PFSK-1 (cell line): ENCODE results near the gene CBL.

Source experiments
- FOXP2 ChIP-seq: optimal IDR thresholded peaks from 2 replicates; pipeline ENCODE3; 2011; ENCODE audit warnings: borderline replicate concordance, control low read depth, inconsistent platforms; ENCODE audit not compliant: insufficient read depth; ENCODE audit errors: extremely low read length, extremely low read depth
- POLR2AphosphoS5 ChIP-seq: IDR thresholded peaks from 2 replicates; pipeline ENCODE4 v1.6.1; 2012; ENCODE audit warnings: low read depth, mild to moderate bottlenecking, control low read depth, low read length, moderate library complexity
- SIN3A ChIP-seq: IDR thresholded peaks from 2 replicates; pipeline ENCODE4 v1.6.1; 2012; ENCODE audit warnings: mild to moderate bottlenecking, low read length, moderate library complexity, borderline replicate concordance; ENCODE audit not compliant: insufficient read depth
- TAF1 ChIP-seq: IDR thresholded peaks from 2 replicates; pipeline ENCODE4 v1.6.1; 2012; ENCODE audit warnings: low read length, control low read depth, borderline replicate concordance; ENCODE audit not compliant: insufficient read depth
- TF ChIP-seq, protein P1 (sequence below), 2 experiments: IDR thresholded peaks; 2 replicates each; pipeline versions ENCODE4 v1.6.1 to v1.8.0; 2011 to 2012; ENCODE audit warnings: low read depth in 2 of 2, low read length in 2 of 2, control low read depth in 1 of 2, inconsistent platforms in 1 of 2, mild to moderate bottlenecking in 1 of 2, moderate library complexity in 1 of 2; ENCODE audit not compliant: insufficient read depth in 1 of 2

Gene CBL

GRCh38 chr11:119344291-119345010 is 138.3 kb downstream of the CBL start:
- no peak for TF ChIP-seq TAF1

- TF ChIP-seq, protein P1, sequence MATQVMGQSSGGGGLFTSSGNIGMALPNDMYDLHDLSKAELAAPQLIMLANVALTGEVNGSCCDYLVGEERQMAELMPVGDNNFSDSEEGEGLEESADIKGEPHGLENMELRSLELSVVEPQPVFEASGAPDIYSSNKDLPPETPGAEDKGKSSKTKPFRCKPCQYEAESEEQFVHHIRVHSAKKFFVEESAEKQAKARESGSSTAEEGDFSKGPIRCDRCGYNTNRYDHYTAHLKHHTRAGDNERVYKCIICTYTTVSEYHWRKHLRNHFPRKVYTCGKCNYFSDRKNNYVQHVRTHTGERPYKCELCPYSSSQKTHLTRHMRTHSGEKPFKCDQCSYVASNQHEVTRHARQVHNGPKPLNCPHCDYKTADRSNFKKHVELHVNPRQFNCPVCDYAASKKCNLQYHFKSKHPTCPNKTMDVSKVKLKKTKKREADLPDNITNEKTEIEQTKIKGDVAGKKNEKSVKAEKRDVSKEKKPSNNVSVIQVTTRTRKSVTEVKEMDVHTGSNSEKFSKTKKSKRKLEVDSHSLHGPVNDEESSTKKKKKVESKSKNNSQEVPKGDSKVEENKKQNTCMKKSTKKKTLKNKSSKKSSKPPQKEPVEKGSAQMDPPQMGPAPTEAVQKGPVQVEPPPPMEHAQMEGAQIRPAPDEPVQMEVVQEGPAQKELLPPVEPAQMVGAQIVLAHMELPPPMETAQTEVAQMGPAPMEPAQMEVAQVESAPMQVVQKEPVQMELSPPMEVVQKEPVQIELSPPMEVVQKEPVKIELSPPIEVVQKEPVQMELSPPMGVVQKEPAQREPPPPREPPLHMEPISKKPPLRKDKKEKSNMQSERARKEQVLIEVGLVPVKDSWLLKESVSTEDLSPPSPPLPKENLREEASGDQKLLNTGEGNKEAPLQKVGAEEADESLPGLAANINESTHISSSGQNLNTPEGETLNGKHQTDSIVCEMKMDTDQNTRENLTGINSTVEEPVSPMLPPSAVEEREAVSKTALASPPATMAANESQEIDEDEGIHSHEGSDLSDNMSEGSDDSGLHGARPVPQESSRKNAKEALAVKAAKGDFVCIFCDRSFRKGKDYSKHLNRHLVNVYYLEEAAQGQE (IDR thresholded peaks at IDR 0.05; ENCODE audit: insufficient read depth in 1 of 2, low read depth in 2 of 2, low read length in 2 of 2): no peak
- no peak for TF ChIP-seq POLR2AphosphoS5
These were observed 139.5 kb downstream of the CBL start for GRCh38 chr11:119345685-119346084.

DNA sequence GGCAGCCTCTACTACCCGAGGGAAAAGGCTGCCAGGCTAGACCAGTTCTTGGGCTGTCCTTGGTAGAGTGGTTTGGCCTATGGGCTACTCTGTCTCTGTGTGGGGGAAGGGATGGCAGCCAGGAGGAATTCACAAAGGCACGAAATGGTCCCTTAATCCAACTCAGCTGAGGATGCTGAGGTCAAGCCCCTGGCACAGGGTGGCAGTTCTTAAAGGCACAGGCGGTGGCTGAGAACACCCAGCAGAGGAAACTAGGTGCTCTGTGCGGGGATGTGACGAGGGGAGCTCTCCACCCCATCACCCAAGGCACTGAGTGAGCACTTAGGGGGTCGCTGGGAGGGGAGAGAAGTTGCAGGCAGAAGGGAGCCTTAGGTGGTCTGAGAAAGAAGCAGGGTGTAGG is 140.5 kb downstream of the CBL start, which contains the start of gene MFRP:
TSS of gene MFRP (minus strand) at position 101 of the 400 bp plus-strand sequence. CDS start 192 bp downstream, outside the sequence.
- TF ChIP-seq TAF1: no peak
- no peak for TF ChIP-seq FOXP2
- TF ChIP-seq, protein P1 (IDR thresholded peaks at IDR 0.05; ENCODE audit: insufficient read depth in 1 of 2, low read depth in 2 of 2, low read length in 2 of 2): no peak
- TF ChIP-seq SIN3A: no peak
- TF ChIP-seq POLR2AphosphoS5: no peak

- TF ChIP-seq FOXP2 (no peak), TAF1 (no peak), POLR2AphosphoS5 (no peak), SIN3A (no peak)
- TF ChIP-seq, protein P1 (IDR thresholded peaks at IDR 0.05; ENCODE audit: insufficient read depth in 1 of 2, low read depth in 2 of 2, low read length in 2 of 2): no peak
These were observed 141.1 kb downstream of the CBL start for GRCh38 chr11:119347242-119347641.

DNA sequence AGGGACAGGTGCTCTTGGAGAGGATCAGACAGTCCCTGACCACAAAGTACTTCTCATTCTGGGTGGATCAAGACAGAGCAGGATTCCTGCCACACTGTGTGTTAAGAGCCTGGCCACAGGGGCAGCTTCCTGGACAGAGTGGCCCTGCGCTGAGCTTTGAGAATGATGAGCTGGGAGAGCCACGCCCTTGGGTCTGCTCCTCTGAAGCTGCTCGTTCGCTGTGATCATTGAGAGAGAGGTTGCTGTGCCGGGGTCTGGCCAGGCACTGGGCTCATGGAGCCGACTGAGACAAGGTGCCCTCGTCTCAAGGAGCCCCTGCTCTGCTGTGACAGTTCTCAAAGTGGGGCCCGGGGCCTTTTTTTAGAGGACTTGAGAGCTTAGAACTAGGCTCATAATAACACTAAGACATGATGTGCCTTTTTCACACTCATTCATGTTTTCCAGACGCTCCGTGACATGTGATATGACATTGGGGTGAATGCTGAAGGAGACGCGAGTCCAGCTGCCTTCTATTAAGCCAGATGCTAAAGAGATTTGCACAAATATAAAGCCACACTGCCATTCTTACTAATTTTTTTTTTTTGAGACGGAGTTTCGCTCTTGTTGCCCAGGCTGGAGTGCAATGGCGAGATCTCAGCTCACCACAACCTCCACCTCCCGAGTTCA is 141.9 kb downstream of the CBL start:
- no peak for TF ChIP-seq TAF1
- no peak for TF ChIP-seq FOXP2
- TF ChIP-seq SIN3A: no peak
- TF ChIP-seq, protein P1 (IDR thresholded peaks at IDR 0.05; ENCODE audit: insufficient read depth in 1 of 2, low read depth in 2 of 2, low read length in 2 of 2): no peak
- no peak for TF ChIP-seq POLR2AphosphoS5
